ENCODE data around the gene SLC5A11. TPM values are rescaled to one million over a fixed set of nuclear protein-coding genes. Genes with fewer than 3 reads are reported as not detected.

SLC5A11 gene
- total and polyA plus RNA-seq, 2 of the 13 experiments (the other 11 are each of a cell fraction or from before 2014, with no cell fraction given): 1.2 to 3.3 TPM

DNA sequence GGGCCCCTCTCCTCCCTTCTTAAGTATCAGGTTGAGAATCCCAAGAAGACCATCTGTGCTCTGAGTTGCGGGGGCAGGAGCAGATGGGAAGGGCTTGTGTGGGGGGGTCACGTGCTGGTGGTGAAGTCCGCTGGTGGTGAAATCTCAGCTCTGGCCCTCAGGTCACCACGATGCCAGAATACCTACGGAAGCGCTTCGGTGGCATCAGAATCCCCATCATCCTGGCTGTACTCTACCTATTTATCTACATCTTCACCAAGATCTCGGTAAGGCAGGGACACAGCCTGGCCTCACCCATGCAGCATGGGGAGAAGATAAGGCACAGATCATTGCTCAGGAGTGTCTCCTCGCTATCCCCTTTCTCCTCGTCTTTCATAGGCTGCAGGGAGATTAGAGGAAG is 29.7 kb downstream of the SLC5A11 start (continued):
- no peak for TF ChIP-seq BCL3 (CRISPR knock-in tag; IDR thresholded peaks at IDR 0.05)
- TF ChIP-seq ZFP91 (CRISPR knock-in tag; IDR thresholded peaks at IDR 0.05; ENCODE audit: borderline replicate concordance): no peak
- TF ChIP-seq ZNF275 (CRISPR knock-in tag; IDR thresholded peaks at IDR 0.05; ENCODE audit: borderline replicate concordance): no peak

DNA sequence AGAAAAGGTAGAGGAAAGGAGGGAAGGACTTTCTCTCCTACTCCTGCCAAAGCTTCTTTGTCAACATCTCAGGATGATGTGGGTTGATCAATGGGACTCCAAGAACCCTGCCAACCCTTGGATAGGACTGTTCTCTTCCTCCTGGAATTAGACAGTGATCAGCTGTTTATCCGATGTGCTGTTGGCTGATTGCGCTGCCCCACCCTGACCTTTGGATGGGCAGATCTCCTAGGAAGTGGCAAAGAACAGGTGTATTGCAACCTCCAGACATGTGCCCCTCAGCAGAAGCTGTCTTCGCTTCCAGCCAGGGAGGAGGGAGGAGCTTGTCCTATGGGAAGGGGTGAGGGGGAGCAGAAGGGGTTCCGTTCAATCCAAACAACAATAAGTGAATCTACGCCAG is 30.5 kb downstream of the SLC5A11 start:
- no peaks in the 10 kb centered on the region for H3K36me3 ChIP-seq (replicated peaks in 1 of 2; ENCODE audit: control insufficient read depth in 1 of 2, insufficient read depth in 2 of 2, low read length in 2 of 2)
- BruUV-seq (replicated peaks): no TSS peak
- in situ Hi-C loops (cut with HindIII; ENCODE audit: extremely low pct_ligation_motif_present, low pct_unique_long_range_greater_than_20kb): no loop called here
- CTCF ChIA-PET (ENCODE audit: low intra/inter-chr PET ratio, low total read pairs): no interaction called here
- intact Hi-C loops (cut with micrococcal nuclease; ENCODE audit: unreplicated experiment): no loop called here
- ATAC-seq (no peak), FAIRE-seq (no peak), DNase-seq (ENCODE audit: low spot score) (no peak)
- no peak overlapping the region for H3K4me2 ChIP-seq (ENCODE audit: low read depth, low read length)
- no peaks in the 10 kb centered on the region for H3K9me3 ChIP-seq (ENCODE audit: low read length)
- H3K79me2 ChIP-seq (ENCODE audit: insufficient read depth, low read length): no peaks in the 10 kb centered on the region
- H3K9ac ChIP-seq (ENCODE audit: insufficient read depth, low read depth, low read length): no peak overlapping the region
- no peak overlapping the region for H3K4me3 ChIP-seq (replicated peaks in 1 of 3; ENCODE audit: insufficient read depth in 1 of 3, low read depth in 2 of 3, low read length in 3 of 3)
- no peaks in the 10 kb centered on the region for H4K20me1 ChIP-seq (ENCODE audit: insufficient read depth, low read length)
- no peak for TF ChIP-seq ZNF264 (CRISPR knock-in tag; IDR thresholded peaks at IDR 0.05)
- POLR2A ChIA-PET: no interaction called here
- H2AFZ ChIP-seq (ENCODE audit: low read length): no peak overlapping the region
- no peaks in the 10 kb centered on the region for H3K27me3 ChIP-seq (ENCODE audit: control insufficient read depth in 1 of 2, insufficient read depth in 2 of 2, low read length in 2 of 2)
- no peak overlapping the region for H3K27ac ChIP-seq (ENCODE audit: extremely low read length, insufficient read depth, low read length)
- 76% methylated on average over 5 of the region's 5 CpGs for WGBS (ENCODE audit: low lambda C conversion rate)
- no peaks in the 10 kb centered on the region for H3K4me1 ChIP-seq (ENCODE audit: insufficient read depth, low read length)

Measured in HepG2 (cell line).